ENCODE results near the gene AMOTL1.
"Not testable (repeated sequence)": the region's sequence is repeated elsewhere in the genome, so short reads cannot be mapped to it uniquely, and the experiment has no call there.

The AMOTL1 gene

GRCh38 chr11:94806419-94806818 lies 38.3 kb downstream of the AMOTL1 start:
- Histone ChIP-seq H3K27ac (ENCODE audit: low read depth, low read length) (no peak overlapping the region), H3K4me1 (ENCODE audit: control insufficient read depth, insufficient read depth, low read length) (peaks cover 14% of the 10 kb centered on the region), H3K9ac (ENCODE audit: low read depth, low read length) (no peak overlapping the region), H3K27me3 (ENCODE audit: control insufficient read depth, insufficient read depth, low read length) (no peaks in the 10 kb centered on the region), H3K36me3 (ENCODE audit: control insufficient read depth, insufficient read depth, low read length) (peaks cover 4% of the 10 kb centered on the region; the same call in 1 of the 2 replicates), H3K4me3 (ENCODE audit: low read depth, low read length) (no peak overlapping the region), H3K9me3 (ENCODE audit: control insufficient read depth, insufficient read depth, low read length) (no peaks in the 10 kb centered on the region)

GRCh38 chr11:94809251-94809650 lies 41.1 kb downstream of the AMOTL1 start:
- Histone ChIP-seq H3K9ac (ENCODE audit: low read depth, low read length) (no peak overlapping the region), H3K27ac (ENCODE audit: low read depth, low read length) (no peak overlapping the region), H3K27me3 (ENCODE audit: control insufficient read depth, insufficient read depth, low read length) (no peaks in the 10 kb centered on the region), H3K36me3 (ENCODE audit: control insufficient read depth, insufficient read depth, low read length) (peaks cover 14% of the 10 kb centered on the region), H3K4me1 (ENCODE audit: control insufficient read depth, insufficient read depth, low read length) (peaks cover 18% of the 10 kb centered on the region), H3K4me3 (ENCODE audit: low read depth, low read length) (no peak overlapping the region), H3K9me3 (ENCODE audit: control insufficient read depth, insufficient read depth, low read length) (peaks cover 12% of the 10 kb centered on the region)

- not testable (repeated sequence) for H3K27me3 ChIP-seq (ENCODE audit: control insufficient read depth, insufficient read depth, low read length); H3K27ac ChIP-seq (ENCODE audit: low read depth, low read length); H3K9ac ChIP-seq (ENCODE audit: low read depth, low read length); H3K4me3 ChIP-seq (ENCODE audit: low read depth, low read length)
- Histone ChIP-seq H3K9me3 (ENCODE audit: control insufficient read depth, insufficient read depth, low read length) (peaks cover 50% of the 10 kb centered on the region), H3K4me1 (ENCODE audit: control insufficient read depth, insufficient read depth, low read length) (peaks cover 16% of the 10 kb centered on the region), H3K36me3 (ENCODE audit: control insufficient read depth, insufficient read depth, low read length) (peaks cover 33% of the 10 kb centered on the region)
These were observed 44.9 kb downstream of the AMOTL1 start for GRCh38 chr11:94812724-94813720.

GRCh38 chr11:94814272-94814976 lies 46.3 kb downstream of the AMOTL1 start:
- H3K27me3 ChIP-seq (ENCODE audit: control insufficient read depth, insufficient read depth, low read length) = no peaks in the 10 kb centered on the region
- peaks cover 16% of the 10 kb centered on the region for H3K4me1 ChIP-seq (ENCODE audit: control insufficient read depth, insufficient read depth, low read length)
- no peak overlapping the region for H3K4me3 ChIP-seq (ENCODE audit: low read depth, low read length)
- peaks cover 54% of the 10 kb centered on the region for H3K9me3 ChIP-seq (ENCODE audit: control insufficient read depth, insufficient read depth, low read length)
- no peak overlapping the region for H3K27ac ChIP-seq (ENCODE audit: low read depth, low read length)
- H3K36me3 ChIP-seq (ENCODE audit: control insufficient read depth, insufficient read depth, low read length) = peaks cover 38% of the 10 kb centered on the region
- H3K9ac ChIP-seq (ENCODE audit: low read depth, low read length) = no peak overlapping the region

GRCh38 chr11:94815705-94816344 lies 47.7 kb downstream of the AMOTL1 start:
- Histone ChIP-seq H3K4me1 (ENCODE audit: control insufficient read depth, insufficient read depth, low read length) (peaks cover 6% of the 10 kb centered on the region; the same call in 1 of the 2 replicates), H3K27ac (ENCODE audit: low read depth, low read length) (no peak overlapping the region), H3K9ac (ENCODE audit: low read depth, low read length) (no peak overlapping the region), H3K36me3 (ENCODE audit: control insufficient read depth, insufficient read depth, low read length) (peaks cover 45% of the 10 kb centered on the region), H3K27me3 (ENCODE audit: control insufficient read depth, insufficient read depth, low read length) (no peaks in the 10 kb centered on the region), H3K9me3 (ENCODE audit: control insufficient read depth, insufficient read depth, low read length) (peaks cover 54% of the 10 kb centered on the region), H3K4me3 (ENCODE audit: low read depth, low read length) (no peak overlapping the region)

GRCh38 chr11:94820480-94820879 lies 52.3 kb downstream of the AMOTL1 start:
- Histone ChIP-seq H3K9ac (ENCODE audit: low read depth, low read length) (no peak overlapping the region), H3K27me3 (ENCODE audit: control insufficient read depth, insufficient read depth, low read length) (no peaks in the 10 kb centered on the region)

GRCh38 chr11:94821439-94821838 lies 53.3 kb downstream of the AMOTL1 start:
- H3K9ac ChIP-seq (ENCODE audit: low read depth, low read length) = no peak overlapping the region
- no peaks in the 10 kb centered on the region for H3K4me1 ChIP-seq (ENCODE audit: control insufficient read depth, insufficient read depth, low read length)
- H3K36me3 ChIP-seq (ENCODE audit: control insufficient read depth, insufficient read depth, low read length) = peaks cover 41% of the 10 kb centered on the region
- no peaks in the 10 kb centered on the region for H3K27me3 ChIP-seq (ENCODE audit: control insufficient read depth, insufficient read depth, low read length)
- H3K27ac ChIP-seq (ENCODE audit: low read depth, low read length) = no peak overlapping the region
- no peak overlapping the region for H3K4me3 ChIP-seq (ENCODE audit: low read depth, low read length)
- H3K9me3 ChIP-seq (ENCODE audit: control insufficient read depth, insufficient read depth, low read length) = peaks cover 20% of the 10 kb centered on the region

More at GRCh38 chr11:94820480-94820879, 52.3 kb downstream of the AMOTL1 start:
- Histone ChIP-seq H3K36me3 (ENCODE audit: control insufficient read depth, insufficient read depth, low read length) (peaks cover 45% of the 10 kb centered on the region), H3K4me1 (ENCODE audit: control insufficient read depth, insufficient read depth, low read length) (no peaks in the 10 kb centered on the region), H3K9me3 (ENCODE audit: control insufficient read depth, insufficient read depth, low read length) (peaks cover 29% of the 10 kb centered on the region), H3K4me3 (ENCODE audit: low read depth, low read length) (no peak overlapping the region), H3K27ac (ENCODE audit: low read depth, low read length) (no peak overlapping the region)

GRCh38 chr11:94822080-94822479 lies 53.9 kb downstream of the AMOTL1 start:
- no peak overlapping the region for H3K27ac ChIP-seq (ENCODE audit: low read depth, low read length)
- peaks cover 13% of the 10 kb centered on the region for H3K9me3 ChIP-seq (ENCODE audit: control insufficient read depth, insufficient read depth, low read length)
- no peaks in the 10 kb centered on the region for H3K4me1 ChIP-seq (ENCODE audit: control insufficient read depth, insufficient read depth, low read length)
- H3K9ac ChIP-seq (ENCODE audit: low read depth, low read length) = no peak overlapping the region
- no peak overlapping the region for H3K4me3 ChIP-seq (ENCODE audit: low read depth, low read length)
- H3K27me3 ChIP-seq (ENCODE audit: control insufficient read depth, insufficient read depth, low read length) = no peaks in the 10 kb centered on the region
- H3K36me3 ChIP-seq (ENCODE audit: control insufficient read depth, insufficient read depth, low read length) = peaks cover 36% of the 10 kb centered on the region

GRCh38 chr11:94823102-94823732 lies 55.1 kb downstream of the AMOTL1 start:
- Histone ChIP-seq H3K27ac (ENCODE audit: low read depth, low read length) (no peak overlapping the region), H3K36me3 (ENCODE audit: control insufficient read depth, insufficient read depth, low read length) (peaks cover 40% of the 10 kb centered on the region), H3K9me3 (ENCODE audit: control insufficient read depth, insufficient read depth, low read length) (0 out of 2 replicates have a peak, but pooled peaks cover 2% of the 10 kb centered on the region), H3K27me3 (ENCODE audit: control insufficient read depth, insufficient read depth, low read length) (no peaks in the 10 kb centered on the region), H3K9ac (ENCODE audit: low read depth, low read length) (no peak overlapping the region), H3K4me1 (ENCODE audit: control insufficient read depth, insufficient read depth, low read length) (no peaks in the 10 kb centered on the region), H3K4me3 (ENCODE audit: low read depth, low read length) (no peak overlapping the region)

- Histone ChIP-seq H3K36me3 (ENCODE audit: control insufficient read depth, insufficient read depth, low read length) (peaks cover 41% of the 10 kb centered on the region), H3K4me3 (ENCODE audit: low read depth, low read length) (no peak overlapping the region), H3K9me3 (ENCODE audit: control insufficient read depth, insufficient read depth, low read length) (no peaks in the 10 kb centered on the region), H3K27ac (ENCODE audit: low read depth, low read length) (no peak overlapping the region), H3K27me3 (ENCODE audit: control insufficient read depth, insufficient read depth, low read length) (no peaks in the 10 kb centered on the region), H3K9ac (ENCODE audit: low read depth, low read length) (no peak overlapping the region), H3K4me1 (ENCODE audit: control insufficient read depth, insufficient read depth, low read length) (no peaks in the 10 kb centered on the region)
These were observed 56.9 kb downstream of the AMOTL1 start for GRCh38 chr11:94825031-94825430.

All from HUES48 (cell line).